NT2/D1 (cell line): ENCODE data around the gene CAMTA1.

Experiments
- DNase-seq: peaks from one replicate; pipeline ENCODE4 v3.0.0-alpha.2; 2011; ENCODE audit warnings: low read depth, low spot score
- H3K27me3 ChIP-seq: 2 replicates; pipeline ENCODE4 v1.6.0; 2011; ENCODE audit warnings: mild to moderate bottlenecking; ENCODE audit not compliant: insufficient read length, insufficient read depth
- H3K36me3 ChIP-seq: 2 replicates; pipeline ENCODE4 v1.6.1; 2011; ENCODE audit warnings: mild to moderate bottlenecking, low read length, mixed read lengths; ENCODE audit not compliant: insufficient read depth, insufficient read length
- H3K4me1 ChIP-seq: 2 replicates; pipeline ENCODE4 v1.5.1; 2011; ENCODE audit not compliant: insufficient read depth, insufficient read length
- H3K4me3 ChIP-seq: 2 replicates; pipeline ENCODE4 v1.5.1; 2011; ENCODE audit warnings: low read depth; ENCODE audit not compliant: insufficient read length
- H3K9ac ChIP-seq: 2 replicates; pipeline ENCODE4 v1.6.0; 2011; ENCODE audit warnings: low read depth; ENCODE audit not compliant: insufficient read length
- H3K9me3 ChIP-seq: 2 replicates; pipeline ENCODE4 v1.5.1; 2011; ENCODE audit warnings: mild to moderate bottlenecking, low read length; ENCODE audit not compliant: insufficient read depth
- SUZ12 ChIP-seq: IDR thresholded peaks from 2 replicates; pipeline ENCODE4 v1.6.1; 2011; ENCODE audit not compliant: insufficient read length, insufficient read depth; ENCODE audit errors: extremely low read depth
- YY1 ChIP-seq: IDR thresholded peaks from 2 replicates; pipeline ENCODE4 v1.6.1; 2011; ENCODE audit not compliant: insufficient read length, insufficient read depth
- ZNF274 ChIP-seq: IDR thresholded peaks from 2 replicates; pipeline ENCODE4 v1.6.1; 2011; ENCODE audit warnings: mild to moderate bottlenecking, low read depth, low read length

The CAMTA1 gene

GRCh38 chr1:7636795-7637526, 851.7 kb downstream of the CAMTA1 start:
- H3K4me3 ChIP-seq = no peak overlapping the region
- peaks cover 13% of the 10 kb centered on the region for H3K4me1 ChIP-seq
- TF ChIP-seq ZNF274 = no peak
- TF ChIP-seq SUZ12 = no peak
- TF ChIP-seq YY1 = no peak
- no peak overlapping the region for H3K9ac ChIP-seq
- no peaks in the 10 kb centered on the region for H3K27me3 ChIP-seq
- no peaks in the 10 kb centered on the region for H3K36me3 ChIP-seq
- H3K9me3 ChIP-seq = no peaks in the 10 kb centered on the region
- no peak for DNase-seq

GRCh38 chr1:7638078-7638477, 852.8 kb downstream of the CAMTA1 start:
- Histone ChIP-seq H3K4me3 (no peak overlapping the region), H3K36me3 (no peaks in the 10 kb centered on the region), H3K9ac (no peak overlapping the region), H3K9me3 (no peaks in the 10 kb centered on the region), H3K27me3 (no peaks in the 10 kb centered on the region), H3K4me1 (peaks cover 13% of the 10 kb centered on the region)
- TF ChIP-seq ZNF274 (no peak), YY1 (no peak), SUZ12 (no peak)
- no peak for DNase-seq

- H3K27me3 ChIP-seq = no peaks in the 10 kb centered on the region
- H3K4me3 ChIP-seq = no peak overlapping the region
- no peak for DNase-seq
- H3K9me3 ChIP-seq = no peaks in the 10 kb centered on the region
- H3K4me1 ChIP-seq = peaks cover 13% of the 10 kb centered on the region
- H3K36me3 ChIP-seq = no peaks in the 10 kb centered on the region
- no peak overlapping the region for H3K9ac ChIP-seq
- TF ChIP-seq ZNF274 (no peak), YY1 (no peak), SUZ12 (no peak)
Observed at GRCh38 chr1:7639435-7640131, 854.3 kb downstream of the CAMTA1 start.

- Histone ChIP-seq H3K9ac (no peak overlapping the region), H3K27me3 (no peaks in the 10 kb centered on the region), H3K36me3 (no peaks in the 10 kb centered on the region), H3K9me3 (no peaks in the 10 kb centered on the region), H3K4me1 (peaks cover 12% of the 10 kb centered on the region), H3K4me3 (no peak overlapping the region)
- no peak for DNase-seq
- TF ChIP-seq YY1 (no peak), SUZ12 (no peak), ZNF274 (no peak)
Observed at GRCh38 chr1:7640350-7640749, 855.1 kb downstream of the CAMTA1 start.

GRCh38 chr1:7640920-7641585, 855.8 kb downstream of the CAMTA1 start:
- H3K9ac ChIP-seq = no peak overlapping the region
- H3K36me3 ChIP-seq = no peaks in the 10 kb centered on the region
- H3K4me3 ChIP-seq = no peak overlapping the region
- H3K9me3 ChIP-seq = no peaks in the 10 kb centered on the region
- peaks cover 12% of the 10 kb centered on the region for H3K4me1 ChIP-seq
- H3K27me3 ChIP-seq = no peaks in the 10 kb centered on the region
- no peak for DNase-seq
- TF ChIP-seq SUZ12 (no peak), YY1 (no peak), ZNF274 (no peak)

- TF ChIP-seq YY1 = no peak
- no peak for TF ChIP-seq SUZ12
- TF ChIP-seq ZNF274 = no peak
- no peaks in the 10 kb centered on the region for H3K27me3 ChIP-seq
- H3K4me1 ChIP-seq = peaks cover 12% of the 10 kb centered on the region
- H3K9ac ChIP-seq = no peak overlapping the region
- H3K4me3 ChIP-seq = no peak overlapping the region
- no peaks in the 10 kb centered on the region for H3K36me3 ChIP-seq
- no peaks in the 10 kb centered on the region for H3K9me3 ChIP-seq
- DNase-seq = no peak
Observed at GRCh38 chr1:7641587-7642417, 856.5 kb downstream of the CAMTA1 start.
